Measurements from ENCODE around the gene ABCC2.

DNA sequence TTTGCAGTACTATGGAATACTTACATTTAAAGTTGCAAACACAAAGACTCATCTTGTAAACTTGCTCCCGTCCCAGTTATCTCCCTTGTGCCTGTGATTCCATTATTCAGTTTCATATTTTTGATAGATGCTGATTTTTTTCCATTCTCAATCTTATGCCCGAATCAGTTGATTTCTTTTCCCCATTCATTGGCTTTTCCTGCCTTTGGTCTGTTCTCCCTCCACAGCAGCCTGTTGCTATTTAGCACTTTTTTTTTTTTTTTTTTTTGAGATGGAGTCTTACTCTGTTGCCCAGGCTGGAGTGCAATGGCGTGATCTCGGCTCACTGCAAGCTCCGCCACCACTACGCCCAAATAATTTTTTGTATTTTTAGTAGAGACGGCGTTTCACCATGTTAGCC lies 78.0 kb downstream of the ABCC2 start:
- TF ChIP-seq CTCF (IDR thresholded peaks at IDR 0.05; ENCODE audit: low read depth, low read length) (no peak), POLR2A (IDR thresholded peaks at IDR 0.05; ENCODE audit: extremely low read depth, insufficient read length) (no peak), MAX (IDR thresholded peaks at IDR 0.05; ENCODE audit: low read depth, low read length) (no peak)
